Measurements from ENCODE around the gene CMTM1.

- TF ChIP-seq ZFX (IDR thresholded peaks at IDR 0.05) (no peak), CTCF (conservative IDR thresholded peaks at IDR 0.05) (no peak)
Observed at GRCh38 chr16:66541388-66542355, 24.6 kb upstream of the CMTM1 start.

Measured in C4-2B (cell line).